Suprapubic skin (tissue), 4 donors: ENCODE results near the gene COG5.

Source experiments
- EP300 ChIP-seq: sonication (generic); formaldehyde crosslinking; IDR thresholded peaks from one replicate; pipeline ENCODE4 v1.6.1; 2017; ENCODE audit warnings: antibody characterized with exemption
- POLR2A ChIP-seq, 2 donors: fragments of 450-650 bp; IDR thresholded peaks; one replicate each; pipeline ENCODE4 v1.6.1; 2017; ENCODE audit warnings: antibody characterized with exemption in 2 of 2, mild to moderate bottlenecking in 2 of 2, moderate library complexity in 2 of 2
- POLR2AphosphoS5 ChIP-seq, 3 donors: sonication (generic); formaldehyde crosslinking; IDR thresholded peaks; one replicate each; pipeline ENCODE4 v1.6.1; 2017; ENCODE audit warnings: antibody characterized with exemption in 3 of 3
- TF ChIP-seq, protein P1 (sequence below), 2 donors: fragments of 200-600 bp in 1 of 2; fragments of 450-650 bp in 1 of 2; sonication (generic) in 1 of 2; IDR thresholded peaks; one replicate each; pipeline ENCODE4 v1.5.1; 2016 to 2019; ENCODE audit warnings: antibody characterized with exemption in 2 of 2, mild to moderate bottlenecking in 1 of 2, moderate library complexity in 1 of 2

DNA sequence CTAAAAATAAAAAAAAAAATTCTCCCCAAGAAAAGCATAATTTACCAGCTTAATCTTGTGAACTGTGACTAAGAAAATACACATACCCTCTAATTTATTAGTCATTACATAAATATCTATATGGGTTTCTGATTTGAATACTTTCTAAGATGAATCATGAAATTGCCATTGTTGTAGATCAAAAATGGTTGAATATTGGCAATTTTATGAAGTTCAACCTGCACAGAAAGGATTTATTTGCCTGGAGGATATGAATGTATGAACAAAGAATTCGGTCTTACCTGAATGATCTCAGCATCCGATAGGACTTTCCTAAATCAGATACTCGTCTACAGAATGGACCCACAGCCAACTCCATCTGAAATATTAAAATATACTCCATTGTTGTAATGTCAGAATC is 333.4 kb downstream of the COG5 start:
- TF ChIP-seq, protein P1, sequence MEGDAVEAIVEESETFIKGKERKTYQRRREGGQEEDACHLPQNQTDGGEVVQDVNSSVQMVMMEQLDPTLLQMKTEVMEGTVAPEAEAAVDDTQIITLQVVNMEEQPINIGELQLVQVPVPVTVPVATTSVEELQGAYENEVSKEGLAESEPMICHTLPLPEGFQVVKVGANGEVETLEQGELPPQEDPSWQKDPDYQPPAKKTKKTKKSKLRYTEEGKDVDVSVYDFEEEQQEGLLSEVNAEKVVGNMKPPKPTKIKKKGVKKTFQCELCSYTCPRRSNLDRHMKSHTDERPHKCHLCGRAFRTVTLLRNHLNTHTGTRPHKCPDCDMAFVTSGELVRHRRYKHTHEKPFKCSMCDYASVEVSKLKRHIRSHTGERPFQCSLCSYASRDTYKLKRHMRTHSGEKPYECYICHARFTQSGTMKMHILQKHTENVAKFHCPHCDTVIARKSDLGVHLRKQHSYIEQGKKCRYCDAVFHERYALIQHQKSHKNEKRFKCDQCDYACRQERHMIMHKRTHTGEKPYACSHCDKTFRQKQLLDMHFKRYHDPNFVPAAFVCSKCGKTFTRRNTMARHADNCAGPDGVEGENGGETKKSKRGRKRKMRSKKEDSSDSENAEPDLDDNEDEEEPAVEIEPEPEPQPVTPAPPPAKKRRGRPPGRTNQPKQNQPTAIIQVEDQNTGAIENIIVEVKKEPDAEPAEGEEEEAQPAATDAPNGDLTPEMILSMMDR (IDR thresholded peaks at IDR 0.05): no peak
- TF ChIP-seq POLR2AphosphoS5 (IDR thresholded peaks at IDR 0.05) (no peak), EP300 (no peak), POLR2A (IDR thresholded peaks at IDR 0.05) (no peak)
